B cell (primary cell): ENCODE measurements around the gene SLAMF6. TPM values are rescaled to one million over a fixed set of nuclear protein-coding genes. Genes with fewer than 3 reads are reported as not detected.

Source experiments
- ATAC-seq: fragments of 200-7000 bp; cut with Tn5 transposase; one replicate; pipeline ENCODE4 v1.10.0; 2021; ENCODE audit warnings: low read depth, mild to moderate bottlenecking, moderate number of reproducible peaks, moderate library complexity
- CTCF ChIA-PET: fragments of 350-600 bp; sonication (Branson Sonifier 250); formaldehyde crosslinking; loops from one replicate; lab custom pipeline; 2021; ENCODE audit warnings: antibody characterized with exemption, inconsistent platforms; lab: Charles Lee
- POLR2A ChIA-PET: fragments of 350-600 bp; sonication (Branson Sonifier 250); formaldehyde crosslinking; loops from one replicate; lab custom pipeline; 2021; ENCODE audit warnings: antibody characterized with exemption; lab: Charles Lee
- DNase-seq: peaks from one replicate; pipeline ENCODE4 v3.0.0; 2013
- H2AFZ ChIP-seq: 2 replicates; pipeline ENCODE4 v1.6.1; 2012; ENCODE audit warnings: mild to moderate bottlenecking, low read depth, low read length; ENCODE audit not compliant: insufficient read depth, poor library complexity, severe bottlenecking
- H3K27ac ChIP-seq, 2 donors: 1 replicate in 1 of 2; 2 replicates in 1 of 2; pipeline ENCODE4 v1.5.1; 2012 to 2013; ENCODE audit warnings: low read length in 2 of 2, mild to moderate bottlenecking in 2 of 2, moderate library complexity in 1 of 2
- H3K27me3 ChIP-seq, 4 experiments: fragments of 200-600 bp in 1 of 4; sonication (generic) in 1 of 4; replicated peaks in 1 of 4; 1 replicate in 2 of 4; 2 replicates in 2 of 4; pipeline versions ENCODE4 v1.6.1 to v1.7.0; 2013 to 2016; ENCODE audit warnings: low read length in 3 of 4, mild to moderate bottlenecking in 2 of 4, mixed read lengths in 1 of 4, moderate library complexity in 1 of 4; ENCODE audit not compliant: insufficient read depth in 4 of 4, control insufficient read depth in 3 of 4; ENCODE audit errors: control extremely low read depth in 1 of 4
- H3K36me3 ChIP-seq, 2 experiments: replicated peaks in 1 of 2; 1 replicate in 1 of 2; 2 replicates in 1 of 2; pipeline versions ENCODE4 v1.6.1 to v1.7.1; 2013; ENCODE audit warnings: low read length in 1 of 2; ENCODE audit not compliant: insufficient read depth in 2 of 2, control insufficient read depth in 1 of 2; ENCODE audit errors: control extremely low read depth in 1 of 2, extremely low read depth in 1 of 2
- H3K4me1 ChIP-seq, 2 donors: fragments of 200-600 bp in 1 of 2; sonication (generic) in 1 of 2; 1 replicate in 1 of 2; 2 replicates in 1 of 2; pipeline versions ENCODE4 v1.5.1 to v1.6.1; 2013 to 2017; ENCODE audit warnings: low read length in 2 of 2; ENCODE audit not compliant: control insufficient read depth in 2 of 2, insufficient read depth in 2 of 2
- H3K4me2 ChIP-seq: replicated peaks from 2 replicates; pipeline ENCODE3; 2012; ENCODE audit warnings: mild to moderate bottlenecking, low read depth, low read length; ENCODE audit not compliant: poor library complexity, severe bottlenecking
- H3K4me3 ChIP-seq, 5 experiments: fragments of 200-600 bp in 1 of 5; sonication (generic) in 1 of 5; 1 replicate in 3 of 5; 2 replicates in 2 of 5; pipeline versions ENCODE4 v1.5.1 to v1.7.0; 2011 to 2016; ENCODE audit warnings: low read length in 4 of 5, mild to moderate bottlenecking in 4 of 5, low read depth in 2 of 5, control low read depth in 1 of 5, moderate library complexity in 1 of 5; ENCODE audit not compliant: insufficient read depth in 1 of 5; ENCODE audit errors: control extremely low read depth in 1 of 5, extremely low read depth in 1 of 5
- H3K79me2 ChIP-seq: fragments of 200-600 bp; sonication (generic); one replicate; pipeline ENCODE4 v1.6.0; 2016; ENCODE audit warnings: low read length; ENCODE audit not compliant: control insufficient read depth, insufficient read depth
- H3K9ac ChIP-seq: fragments of 200-600 bp; sonication (generic); 2 replicates; pipeline ENCODE4 v1.6.1; 2017; ENCODE audit warnings: mild to moderate bottlenecking, low read length, moderate library complexity
- H3K9me3 ChIP-seq, 3 donors: one replicate each; pipeline versions ENCODE4 v1.6.1 to v1.7.1; 2013; ENCODE audit warnings: low read length in 2 of 3; ENCODE audit not compliant: control insufficient read depth in 2 of 3, insufficient read depth in 1 of 3; ENCODE audit errors: control extremely low read depth in 1 of 3
- H4K20me1 ChIP-seq: 2 replicates; pipeline ENCODE4 v1.6.0; 2012; ENCODE audit warnings: mild to moderate bottlenecking, low read length; ENCODE audit not compliant: insufficient read depth, control insufficient read depth, poor library complexity, severe bottlenecking
- H3K27ac Mint-ChIP-seq: one replicate; pipeline ENCODE4 v1.8.0; 2021; ENCODE audit warnings: mixed read lengths
- H3K27me3 Mint-ChIP-seq: one replicate; pipeline ENCODE4 v1.8.0; 2021; ENCODE audit warnings: mixed read lengths
- H3K4me1 Mint-ChIP-seq: one replicate; pipeline ENCODE4 v1.8.0; 2021; ENCODE audit warnings: mixed read lengths
- H3K4me3 Mint-ChIP-seq: one replicate; pipeline ENCODE4 v1.8.0; 2021; ENCODE audit warnings: mixed read lengths
- H3K9me3 Mint-ChIP-seq: one replicate; pipeline ENCODE4 v1.8.0; 2022; ENCODE audit warnings: mixed read lengths; ENCODE audit not compliant: insufficient read depth
- CTCF ChIP-seq: fragments of 200-600 bp; IDR thresholded peaks from one replicate; pipeline ENCODE4 v1.8.0; 2022; ENCODE audit warnings: antibody characterized with exemption, mild to moderate bottlenecking
- EZH2 ChIP-seq: IDR thresholded peaks from 2 replicates; pipeline ENCODE4 v1.6.1; 2012; ENCODE audit warnings: borderline replicate concordance, low read depth, mild to moderate bottlenecking, moderate library complexity, low read length; ENCODE audit not compliant: insufficient read depth, poor library complexity, severe bottlenecking
- WGBS: methylation state at CpG from one replicate; pipeline ENCODE4 v1.1.5; 2013; ENCODE audit warnings: missing lambda C conversion rate; ENCODE audit not compliant: insufficient coverage; 5-methylcytosine and 5-hydroxymethylcytosine counted together
- intact Hi-C: fragments of 100-400 bp; cut with micrococcal nuclease; formaldehyde crosslinking; loops from one replicate; pipeline ENCODE4 v1.10.0; 2022
- polyA plus RNA-seq: library from polyadenylated mRNA; depleted of rRNA; stranded (reverse); fragments of >200 nt; gene quantifications from 2 replicates; pipeline ENCODE4 v1.2.3, GENCODE V29; 2012
- total RNA-seq, 2 donors: library from RNA; stranded (reverse); fragments of 120-200 nt in 1 of 2; gene quantifications; 1 replicate in 1 of 2; 2 replicates in 1 of 2; pipeline versions ENCODE4 v1.2.3 to v1.2.4, GENCODE V29; 2013 to 2022

SLAMF6 gene
- total and polyA plus RNA-seq, 2 donors (not counting 1 experiment from before 2014, with no cell fraction given): 64.8 to 79.6 TPM

GRCh38 chr1:160438317-160438918 is 84.6 kb downstream of the SLAMF6 start:
- ATAC-seq (no peak), DNase-seq (no peak)
- H3K4me1 Mint-ChIP-seq: peaks cover 66% of the 10 kb centered on the region
- H3K27me3 ChIP-seq: no peaks in the 10 kb centered on the region
- H3K27ac ChIP-seq: peak overlapping the region; percentile 72 to 92
- peaks cover 38 to 39% of the 10 kb centered on the region in 2 donors for H3K4me1 ChIP-seq
- H2AFZ ChIP-seq: peak overlapping the region; percentile 85
- H3K4me3 Mint-ChIP-seq: peak overlapping the region; percentile 89
- H3K9ac ChIP-seq: peak overlapping the region; percentile 62
- no peaks in the 10 kb centered on the region for H3K79me2 ChIP-seq
- peak overlapping the region; percentile 5 to 56 (median 36) for H3K4me3 ChIP-seq
- no peaks in the 10 kb centered on the region for H3K27me3 Mint-ChIP-seq
- peak overlapping the region; percentile 98 for H3K27ac Mint-ChIP-seq
- peak overlapping the region; percentile 74 for H3K4me2 ChIP-seq
- TF ChIP-seq EZH2 (no peak), CTCF (no peak)
- H4K20me1 ChIP-seq: no peaks in the 10 kb centered on the region
- ChIA-PET CTCF (interaction anchor here (0.7 to 3.5 kb wide), 5 partner anchors 10 to 171 kb away, joined by 3 to 14 read pairs (median 11); no protein-coding TSS in a partner anchor), POLR2A (interaction anchor here (0.7 kb wide), 1 partner anchor 10 kb away, joined by 3 read pairs; no protein-coding TSS in a partner anchor)
- intact Hi-C loops: loop anchor here (10.0 kb wide), 1 partner anchor 94 kb away; the partner anchor contains the start of genes COPA and NCSTN
- no peaks in the 10 kb centered on the region for H3K36me3 ChIP-seq
- H3K9me3 ChIP-seq: no peaks in the 10 kb centered on the region
- peaks cover 13% of the 10 kb centered on the region for H3K9me3 Mint-ChIP-seq
- no CpG with 5 or more reads among the region's 4 CpGs for WGBS
